Activated CD4-positive, alpha-beta T cell treated with anti-CD3 and anti-CD28 coated beads, Interleukin-2, amount 10 ng/mL, durations not matched to agents 7 days and 5 days (primary cell): Measurements from ENCODE around the gene NR1I3. TPM values are rescaled to one million over a fixed set of nuclear protein-coding genes. Genes with fewer than 3 reads are reported as not detected.
"Not testable (repeated sequence)": the region's sequence is repeated elsewhere in the genome, so short reads cannot be mapped to it uniquely, and the experiment has no call there.

Experiments
- CTCF ChIA-PET: fragments of 350-600 bp; sonication (Branson Sonifier 250); formaldehyde crosslinking; loops from one replicate; lab custom pipeline; 2021; ENCODE audit warnings: antibody characterized with exemption; lab: Charles Lee
- POLR2A ChIA-PET: fragments of 350-600 bp; sonication (Branson Sonifier 250); formaldehyde crosslinking; loops from one replicate; lab custom pipeline; 2021; ENCODE audit warnings: antibody characterized with exemption; lab: Charles Lee
- DNase-seq: peaks from one replicate; pipeline ENCODE4 v3.0.0-alpha.2; 2020
- H3K27ac Mint-ChIP-seq: one replicate; pipeline ENCODE4 v1.8.0; 2021; ENCODE audit warnings: mild to moderate bottlenecking, moderate library complexity, mixed read lengths
- H3K27me3 Mint-ChIP-seq: one replicate; pipeline ENCODE4 v1.8.0; 2021; ENCODE audit warnings: mixed read lengths
- H3K36me3 Mint-ChIP-seq: one replicate; pipeline ENCODE4 v1.8.0; 2021; ENCODE audit warnings: low read depth, mixed read lengths
- H3K4me1 Mint-ChIP-seq: one replicate; pipeline ENCODE4 v1.8.0; 2021; ENCODE audit warnings: mixed read lengths
- H3K4me3 Mint-ChIP-seq: one replicate; pipeline ENCODE4 v1.8.0; 2021; ENCODE audit warnings: mild to moderate bottlenecking, moderate library complexity, mixed read lengths
- H3K9me3 Mint-ChIP-seq: one replicate; pipeline ENCODE4 v1.8.0; 2021; ENCODE audit warnings: mixed read lengths
- total RNA-seq, 2 experiments: library from RNA; stranded (reverse); gene quantifications; one replicate each; pipeline ENCODE4 v1.2.3, GENCODE V29; 2021

The NR1I3 gene
- total RNA-seq, 2 experiments from 2014 or later = not detected

DNA sequence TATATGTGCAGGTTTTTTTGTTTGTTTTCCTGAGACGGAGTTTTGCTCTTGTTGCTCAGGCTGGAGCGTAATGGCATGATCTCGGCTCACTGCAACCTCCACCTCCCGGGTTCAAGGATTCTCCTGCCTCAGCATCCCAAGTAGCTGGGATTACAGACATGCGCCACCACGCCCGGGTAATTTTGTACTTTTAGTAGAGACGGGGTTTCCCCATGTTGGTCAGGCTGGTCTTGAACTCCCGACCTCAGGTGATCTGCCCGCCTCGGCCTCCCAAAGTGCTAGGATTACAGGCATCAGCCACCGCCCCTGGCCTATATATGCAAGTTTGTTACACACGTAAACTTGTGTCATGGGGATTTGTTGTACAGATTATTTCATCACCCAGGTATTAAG, 13.3 kb downstream of the NR1I3 start:
- CTCF ChIA-PET = interaction anchor here (1.2 to 4.4 kb wide), 11 partner anchors 9 to 174 kb away, joined by 3 to 23 read pairs (median 14); partner anchors contain the start of genes FCER1G and NR1I3
- H3K4me3 Mint-ChIP-seq, H3K27me3 Mint-ChIP-seq, POLR2A ChIA-PET, H3K9me3 Mint-ChIP-seq, DNase-seq: not testable (repeated sequence)
- Mint-ChIP-seq H3K36me3 (peaks cover 17% of the 10 kb centered on the region), H3K27ac (peak overlapping the region; percentile 93), H3K4me1 (peaks cover 45% of the 10 kb centered on the region)

DNA sequence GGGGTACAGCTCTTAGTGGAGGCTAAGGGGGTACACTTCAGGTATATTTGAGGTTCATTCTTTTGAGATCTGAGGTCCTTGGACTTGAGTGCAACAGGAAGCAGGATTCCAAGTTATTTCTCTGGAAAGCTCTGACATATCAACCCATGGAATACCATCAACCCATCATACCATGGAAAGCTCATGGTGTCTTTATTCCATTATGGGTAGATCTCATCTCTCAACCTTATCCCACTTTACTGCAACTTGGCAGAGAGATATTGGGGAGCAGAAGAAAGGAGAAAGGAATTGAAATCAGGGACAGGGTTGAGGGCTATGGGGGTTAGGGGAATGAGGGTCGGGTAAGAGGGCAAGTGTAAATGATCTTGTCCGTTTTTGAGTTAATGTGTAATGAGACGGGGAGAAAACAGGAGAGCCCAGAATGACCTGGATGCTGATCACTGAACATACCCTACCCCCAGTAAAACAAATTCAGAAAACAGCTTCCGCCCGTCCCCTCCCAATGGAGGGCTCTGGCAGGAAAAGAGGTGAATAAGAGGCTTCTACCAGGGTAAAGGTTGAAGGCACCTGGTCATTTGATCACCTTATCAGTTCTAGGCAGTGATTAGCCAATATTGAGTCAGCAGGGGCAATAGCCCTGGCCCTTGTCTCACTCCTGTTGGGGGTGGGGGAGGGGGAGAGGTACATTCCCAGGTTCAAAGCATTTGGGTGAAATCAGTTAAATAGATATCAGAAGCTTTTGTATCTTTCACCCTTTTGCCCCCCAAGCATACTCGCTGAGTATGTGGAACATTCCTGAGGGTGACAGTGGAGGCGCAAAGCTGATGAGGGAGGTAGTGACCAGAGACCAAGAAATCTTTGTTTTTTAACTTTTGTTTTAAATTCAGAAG, 14.0 kb downstream of the NR1I3 start:
- H3K9me3 Mint-ChIP-seq = no peaks in the 10 kb centered on the region
- peaks cover 13% of the 10 kb centered on the region for H3K36me3 Mint-ChIP-seq
- CTCF ChIA-PET = interaction anchor here (0.8 to 4.4 kb wide), 9 partner anchors 8 to 174 kb away, joined by 3 to 23 read pairs (median 14); partner anchors contain the start of gene FCER1G
- no peak for DNase-seq
- no peak overlapping the region for H3K27ac Mint-ChIP-seq
- peaks cover 48% of the 10 kb centered on the region for H3K4me1 Mint-ChIP-seq
- POLR2A ChIA-PET = no interaction called here
- H3K4me3 Mint-ChIP-seq = no peak overlapping the region
- no peaks in the 10 kb centered on the region for H3K27me3 Mint-ChIP-seq

DNA sequence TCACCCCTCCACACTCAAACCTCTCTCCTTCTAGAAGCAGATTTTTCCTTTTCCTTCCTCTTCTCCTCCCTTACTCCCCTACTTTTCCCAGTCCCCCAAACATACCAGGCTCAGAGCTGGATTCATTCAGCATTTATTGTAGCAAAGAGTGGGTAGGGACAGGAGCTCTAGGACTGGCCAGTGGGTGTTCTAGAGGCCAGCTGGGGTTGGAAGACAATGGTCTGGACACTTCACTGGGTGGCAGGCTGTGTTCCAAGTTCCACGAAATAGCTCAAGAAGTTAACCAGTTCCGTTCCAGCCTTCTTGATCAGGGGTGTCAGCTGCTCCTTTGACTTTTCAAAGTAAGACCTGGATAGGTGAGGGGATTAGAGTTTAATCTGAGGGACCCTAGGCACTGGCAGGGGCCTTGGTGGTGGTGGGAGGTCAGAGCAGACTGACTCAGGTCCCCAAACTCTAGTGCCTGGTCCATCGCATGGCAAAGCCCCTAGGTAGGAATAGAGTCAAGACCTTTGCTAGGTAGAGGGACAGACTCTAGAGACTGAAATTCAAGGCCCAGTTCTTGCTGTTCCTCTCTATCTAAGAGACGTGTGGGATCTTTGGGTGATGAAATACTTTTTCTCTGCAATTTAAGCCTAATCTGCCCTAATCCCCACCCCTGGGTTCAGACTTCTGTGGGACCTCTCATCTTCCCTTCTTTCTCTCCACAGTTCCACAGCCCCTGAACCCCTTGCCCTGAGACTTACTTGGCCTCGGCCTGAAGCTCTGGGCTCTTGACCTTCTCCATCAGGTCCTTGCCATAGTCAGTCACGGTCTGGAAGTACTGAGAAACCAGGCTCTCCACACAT, 15.6 kb downstream of the NR1I3 start:
- DNase-seq = no peak
- Mint-ChIP-seq H3K9me3 (no peaks in the 10 kb centered on the region), H3K27me3 (no peaks in the 10 kb centered on the region), H3K36me3 (peaks cover under 1% of the 10 kb centered on the region), H3K27ac (no peak overlapping the region), H3K4me1 (peaks cover 51% of the 10 kb centered on the region), H3K4me3 (no peak overlapping the region)
- CTCF ChIA-PET = interaction anchor here (0.6 to 3.0 kb wide), 6 partner anchors 8 to 160 kb away, joined by 3 to 14 read pairs (median 4); no protein-coding TSS in a partner anchor
- POLR2A ChIA-PET = no interaction called here

DNA sequence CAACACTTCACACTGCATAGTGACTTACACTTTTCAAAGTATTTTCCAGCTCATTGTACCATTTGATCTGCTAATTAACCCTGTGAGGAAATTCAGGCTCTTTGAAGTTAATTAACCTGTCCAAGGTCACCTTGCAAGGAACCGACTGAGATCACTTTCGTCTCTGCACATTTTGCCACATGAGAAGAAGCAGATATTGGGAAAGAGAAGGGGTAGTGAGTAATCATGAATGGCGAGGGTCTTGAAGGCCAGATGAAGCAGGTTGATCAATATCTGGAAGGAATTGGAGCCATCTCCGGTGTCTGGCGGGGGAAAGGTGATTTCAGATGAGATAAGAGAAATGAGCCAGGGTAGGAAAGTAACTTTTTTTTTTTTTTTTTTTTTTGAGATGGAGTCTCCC, 18.0 kb downstream of the NR1I3 start:
- DNase-seq = no peak
- Mint-ChIP-seq H3K9me3 (no peaks in the 10 kb centered on the region), H3K4me1 (peaks cover 44% of the 10 kb centered on the region), H3K36me3 (peaks cover 5% of the 10 kb centered on the region), H3K4me3 (no peak overlapping the region), H3K27me3 (no peaks in the 10 kb centered on the region), H3K27ac (no peak overlapping the region)
- ChIA-PET POLR2A (no interaction called here), CTCF (interaction anchor here (1.0 to 3.6 kb wide), 9 partner anchors 10 to 162 kb away, joined by 3 to 21 read pairs (median 4); partner anchors contain the start of genes NDUFS2, NIT1 and PFDN2)

DNA sequence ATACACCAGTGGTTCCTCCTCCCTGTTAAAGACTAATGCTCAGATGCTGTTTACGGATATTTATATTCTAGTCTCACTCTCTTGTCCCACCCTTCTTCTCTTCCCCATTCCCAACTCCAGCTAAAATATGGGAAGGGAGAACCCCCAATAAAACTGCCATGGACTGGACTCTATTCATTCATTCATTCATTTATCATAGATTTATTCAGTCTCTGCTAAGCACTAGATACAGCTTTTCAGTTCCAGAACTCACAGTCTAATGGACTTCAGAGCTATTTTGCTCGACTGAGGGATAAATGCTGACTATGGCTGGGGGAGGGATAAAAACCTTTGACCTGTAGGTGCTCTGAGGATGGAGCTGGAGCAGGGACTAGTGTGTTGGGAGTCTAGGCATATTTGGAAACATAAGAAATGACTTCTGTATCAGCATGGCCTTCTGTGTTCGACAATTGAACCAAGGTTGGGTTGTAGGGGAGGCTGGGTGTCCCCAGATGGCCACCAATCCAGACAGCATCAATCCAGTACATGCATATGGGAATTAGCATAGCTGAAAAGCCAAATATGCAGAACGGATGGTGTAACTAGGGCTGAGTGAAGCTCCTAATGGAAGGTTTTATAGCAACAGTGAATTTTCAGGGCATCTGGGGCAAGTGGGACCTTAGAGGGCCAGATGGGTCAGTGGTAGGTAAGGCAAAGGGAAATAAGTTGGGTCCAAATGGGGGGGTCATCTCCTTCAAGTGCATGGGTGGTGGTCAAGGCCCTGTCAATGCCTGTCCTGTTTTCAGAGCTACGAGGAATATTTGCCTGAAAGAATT, 18.7 kb downstream of the NR1I3 start:
- peaks cover 46% of the 10 kb centered on the region for H3K4me1 Mint-ChIP-seq
- no peak for DNase-seq
- ChIA-PET POLR2A (no interaction called here), CTCF (interaction anchor here (1.0 to 3.6 kb wide), 8 partner anchors 10 to 163 kb away, joined by 3 to 21 read pairs (median 4); partner anchors contain the start of genes NDUFS2, NIT1 and PFDN2)
- H3K9me3 Mint-ChIP-seq = no peaks in the 10 kb centered on the region
- no peak overlapping the region for H3K4me3 Mint-ChIP-seq
- H3K27me3 Mint-ChIP-seq = no peaks in the 10 kb centered on the region
- H3K27ac Mint-ChIP-seq = no peak overlapping the region
- peaks cover 10% of the 10 kb centered on the region for H3K36me3 Mint-ChIP-seq

DNA sequence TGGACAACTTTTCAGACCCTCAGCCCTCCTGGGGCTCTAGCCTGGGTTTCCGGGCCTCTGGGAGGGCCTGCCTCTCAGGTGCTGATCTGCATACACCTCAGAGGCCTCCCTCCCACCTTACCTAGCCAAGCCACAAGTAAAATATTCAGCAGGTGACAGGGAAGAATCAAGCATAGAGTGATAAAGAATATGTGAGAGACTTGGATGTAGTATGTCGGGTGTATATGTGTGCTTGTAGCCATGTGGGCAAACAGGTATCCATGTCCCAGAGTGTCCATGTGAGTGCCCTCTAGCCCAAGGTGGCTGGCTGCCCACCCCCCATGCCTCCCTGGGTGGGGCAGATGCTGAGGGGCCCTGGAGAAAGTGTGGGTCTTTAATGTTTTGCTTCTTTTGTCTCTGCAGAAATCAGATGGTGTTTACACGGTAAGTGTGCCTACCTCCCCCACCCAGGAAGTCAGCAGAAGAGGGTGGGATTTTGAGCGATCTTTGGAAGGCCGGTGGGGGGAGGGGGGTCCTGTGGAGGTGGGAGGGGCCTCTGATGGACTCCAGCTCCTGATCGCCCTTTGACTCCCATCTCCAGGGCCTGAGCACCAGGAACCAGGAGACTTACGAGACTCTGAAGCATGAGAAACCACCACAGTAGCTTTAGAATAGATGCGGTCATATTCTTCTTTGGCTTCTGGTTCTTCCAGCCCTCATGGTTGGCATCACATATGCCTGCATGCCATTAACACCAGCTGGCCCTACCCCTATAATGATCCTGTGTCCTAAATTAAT, 19.5 kb downstream of the NR1I3 start:
- Mint-ChIP-seq H3K36me3 (peaks cover 17% of the 10 kb centered on the region), H3K4me3 (no peak overlapping the region), H3K27me3 (no peaks in the 10 kb centered on the region), H3K27ac (peak overlapping the region; percentile 82), H3K4me1 (peaks cover 50% of the 10 kb centered on the region), H3K9me3 (no peaks in the 10 kb centered on the region)
- CTCF ChIA-PET = interaction anchor here (1.1 to 3.6 kb wide), 6 partner anchors 9 to 164 kb away, joined by 3 to 21 read pairs (median 4); partner anchors contain the start of gene NDUFS2
- DNase-seq = no peak
- POLR2A ChIA-PET = no interaction called here

DNA sequence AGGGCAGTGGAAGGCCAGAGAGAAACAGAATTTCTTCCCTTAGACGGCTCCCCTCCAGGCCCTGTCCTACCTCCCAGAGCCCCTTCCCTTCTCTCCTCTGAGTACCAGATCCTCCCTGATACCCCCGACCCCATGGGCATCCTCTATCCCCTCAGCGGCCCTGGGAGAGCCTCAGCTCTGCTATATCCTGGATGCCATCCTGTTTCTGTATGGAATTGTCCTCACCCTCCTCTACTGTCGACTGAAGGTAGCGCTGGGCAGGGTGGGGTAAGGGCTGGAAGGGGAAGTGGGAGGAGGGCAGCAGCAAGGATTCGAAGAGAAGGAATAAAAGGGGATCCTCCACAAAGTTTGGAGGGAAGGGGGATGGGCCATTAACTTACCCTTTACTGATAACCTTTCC, 20.2 kb downstream of the NR1I3 start:
- ChIA-PET POLR2A (no interaction called here), CTCF (interaction anchor here (1.1 to 3.6 kb wide), 3 partner anchors 8 to 31 kb away, joined by 3 to 21 read pairs (median 3); no protein-coding TSS in a partner anchor)
- no peak for DNase-seq
- H3K27ac Mint-ChIP-seq = peak overlapping the region; percentile 82
- H3K4me3 Mint-ChIP-seq = no peak overlapping the region
- H3K36me3 Mint-ChIP-seq = peaks cover 24% of the 10 kb centered on the region
- no peaks in the 10 kb centered on the region for H3K27me3 Mint-ChIP-seq
- no peaks in the 10 kb centered on the region for H3K9me3 Mint-ChIP-seq
- peaks cover 50% of the 10 kb centered on the region for H3K4me1 Mint-ChIP-seq

DNA sequence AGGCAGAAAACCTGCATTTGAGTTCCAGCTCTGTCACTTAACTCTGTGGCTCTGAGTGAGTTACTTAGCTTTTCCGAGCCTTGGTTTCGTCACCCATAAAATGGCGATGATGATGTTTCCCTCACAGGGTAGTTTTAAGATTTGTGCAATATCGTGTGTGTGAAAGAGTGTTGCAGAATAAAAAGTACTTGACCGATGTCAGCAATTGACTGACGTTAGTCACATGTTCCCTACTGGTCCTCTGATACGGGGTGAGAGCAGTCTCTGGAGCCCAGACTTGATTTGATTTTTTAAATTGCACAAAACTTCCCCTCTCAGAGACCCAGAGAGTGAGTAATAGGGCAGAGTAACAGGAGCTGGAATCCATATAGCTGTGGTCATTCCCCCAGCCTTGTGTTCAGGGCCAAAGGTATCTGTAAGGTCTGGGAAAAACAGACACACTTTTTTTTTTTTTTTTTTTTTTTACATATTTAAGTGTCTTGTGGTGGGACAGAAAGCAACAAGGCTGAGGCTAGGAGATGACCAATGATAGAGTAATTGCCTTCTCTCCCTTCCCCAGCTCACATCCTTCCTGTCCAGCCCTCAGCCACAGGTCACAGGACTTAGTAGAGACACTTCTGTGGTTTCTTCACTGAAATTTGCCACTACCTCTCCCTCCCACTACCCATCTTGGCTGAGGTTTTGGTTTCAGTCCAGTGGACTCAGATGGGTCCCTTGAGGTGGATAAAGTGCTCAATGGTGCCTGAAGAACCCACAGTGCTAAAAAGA, 20.9 kb downstream of the NR1I3 start:
- CTCF ChIA-PET = interaction anchor here (0.6 to 3.6 kb wide), 10 partner anchors 7 to 169 kb away, joined by 3 to 23 read pairs (median 4); partner anchors contain the start of genes ADAMTS4, NDUFS2 and TOMM40L
- no peak for DNase-seq
- no peaks in the 10 kb centered on the region for H3K9me3 Mint-ChIP-seq
- peaks cover 30% of the 10 kb centered on the region for H3K36me3 Mint-ChIP-seq
- POLR2A ChIA-PET = no interaction called here
- H3K27ac Mint-ChIP-seq = no peak overlapping the region
- H3K4me1 Mint-ChIP-seq = peaks cover 50% of the 10 kb centered on the region
- no peak overlapping the region for H3K4me3 Mint-ChIP-seq
- H3K27me3 Mint-ChIP-seq = no peaks in the 10 kb centered on the region

DNA sequence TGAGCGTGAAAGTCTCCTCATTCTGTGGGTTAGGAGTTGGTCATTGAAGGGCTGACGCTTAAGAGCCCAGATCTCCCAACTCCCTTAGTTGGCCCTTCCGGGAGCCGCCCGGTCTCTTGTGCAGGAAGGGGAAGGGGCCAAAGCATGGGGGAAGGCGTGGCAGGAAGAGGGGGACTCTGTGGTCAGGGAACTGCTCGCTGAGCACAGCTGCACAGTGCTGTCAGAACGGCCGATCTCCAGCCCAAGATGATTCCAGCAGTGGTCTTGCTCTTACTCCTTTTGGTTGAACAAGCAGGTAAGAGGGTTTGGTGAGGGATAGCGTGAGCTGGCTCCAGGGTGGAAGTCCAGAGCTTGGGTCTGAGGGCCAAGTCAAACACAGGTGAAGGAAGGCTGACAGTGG, 22.9 kb downstream of the NR1I3 start, which contains the start of gene FCER1G:
TSS of gene FCER1G (plus strand) at position 220 of the 400 bp plus-strand sequence. CDS start at position 247, 27 bp downstream.
- Mint-ChIP-seq H3K4me1 (peaks cover 45% of the 10 kb centered on the region), H3K27ac (peak within 1 kb of the TSS; percentile 14), H3K9me3 (no peaks in the 10 kb centered on the region), H3K27me3 (no peaks in the 10 kb centered on the region), H3K36me3 (peaks cover 44% of the 10 kb centered on the region), H3K4me3 (peak within 1 kb of the TSS; percentile 18)
- POLR2A ChIA-PET = no interaction called here
- DNase-seq = no peak
- CTCF ChIA-PET = interaction anchor here (0.7 to 2.3 kb wide), 5 partner anchors 10 to 168 kb away, joined by 3 to 23 read pairs (median 3); partner anchors contain the start of gene TOMM40L

DNA sequence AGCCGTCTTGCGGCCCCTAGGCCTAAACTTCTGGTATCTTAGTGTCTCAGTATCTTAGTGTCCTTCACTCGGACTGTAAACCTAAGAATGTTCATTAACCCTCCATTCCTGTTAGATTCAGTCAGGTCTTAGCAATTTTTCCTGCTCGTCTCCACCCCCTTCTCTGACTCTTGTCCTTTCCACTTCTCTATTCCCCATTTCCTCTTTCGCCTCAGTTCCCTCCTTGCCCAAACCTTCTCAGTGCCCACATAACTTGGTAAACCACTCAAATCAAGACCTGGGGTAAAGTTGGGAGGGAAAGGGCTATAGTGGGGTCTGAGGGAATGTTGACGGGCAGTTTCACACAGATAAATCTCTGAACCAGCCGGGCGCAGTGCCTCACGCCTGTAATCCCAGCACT, 23.6 kb downstream of the NR1I3 start:
- ChIA-PET POLR2A (no interaction called here), CTCF (no interaction called here)
- Mint-ChIP-seq H3K36me3 (peaks cover 51% of the 10 kb centered on the region), H3K4me3 (no peak overlapping the region), H3K9me3 (no peaks in the 10 kb centered on the region), H3K4me1 (peaks cover 52% of the 10 kb centered on the region), H3K27ac (no peak overlapping the region), H3K27me3 (no peaks in the 10 kb centered on the region)
- DNase-seq = no peak
